Activated naive CD8-positive, alpha-beta T cell treated with anti-CD3 and anti-CD28 coated beads, Interleukin-2, amount 10 ng/mL, durations not matched to agents 7 days and 5 days (primary cell): ENCODE results near the gene HRH1. TPM values are rescaled to one million over a fixed set of nuclear protein-coding genes. Genes with fewer than 3 reads are reported as not detected.
"Not testable (repeated sequence)": the region's sequence is repeated elsewhere in the genome, so short reads cannot be mapped to it uniquely, and the experiment has no call there.

Experiments
- ATAC-seq: fragments of 150-1000 bp; cut with Tn5 transposase; one replicate; pipeline ENCODE4 v1.10.0; 2021; ENCODE audit warnings: low read depth, moderate library complexity
- POLR2A ChIA-PET: fragments of 350-600 bp; sonication (Branson Sonifier 250); formaldehyde crosslinking; loops from one replicate; lab custom pipeline; 2021; ENCODE audit warnings: antibody characterized with exemption; lab: Charles Lee
- DNase-seq: peaks from one replicate; pipeline ENCODE4 v3.0.0; 2021
- H3K27ac Mint-ChIP-seq: one replicate; pipeline ENCODE4 v1.8.0; 2022; ENCODE audit warnings: mild to moderate bottlenecking, mixed read lengths
- H3K27me3 Mint-ChIP-seq: one replicate; pipeline ENCODE4 v1.8.0; 2022; ENCODE audit warnings: mild to moderate bottlenecking, moderate library complexity, mixed read lengths
- H3K36me3 Mint-ChIP-seq: one replicate; pipeline ENCODE4 v1.8.0; 2021; ENCODE audit warnings: mild to moderate bottlenecking, mixed read lengths
- H3K4me1 Mint-ChIP-seq: one replicate; pipeline ENCODE4 v1.8.0; 2021; ENCODE audit warnings: mixed read lengths
- H3K4me3 Mint-ChIP-seq: one replicate; pipeline ENCODE4 v1.8.0; 2022; ENCODE audit warnings: mild to moderate bottlenecking, moderate library complexity, mixed read lengths
- H3K9me3 Mint-ChIP-seq: one replicate; pipeline ENCODE4 v1.8.0; 2021; ENCODE audit warnings: mixed read lengths
- total RNA-seq, 2 experiments: library from RNA; stranded (reverse); gene quantifications; one replicate each; pipeline ENCODE4 v1.2.3, GENCODE V29; 2021

HRH1 gene
- total RNA-seq, 2 experiments from 2014 or later = 0.36 to 0.45 TPM

DNA sequence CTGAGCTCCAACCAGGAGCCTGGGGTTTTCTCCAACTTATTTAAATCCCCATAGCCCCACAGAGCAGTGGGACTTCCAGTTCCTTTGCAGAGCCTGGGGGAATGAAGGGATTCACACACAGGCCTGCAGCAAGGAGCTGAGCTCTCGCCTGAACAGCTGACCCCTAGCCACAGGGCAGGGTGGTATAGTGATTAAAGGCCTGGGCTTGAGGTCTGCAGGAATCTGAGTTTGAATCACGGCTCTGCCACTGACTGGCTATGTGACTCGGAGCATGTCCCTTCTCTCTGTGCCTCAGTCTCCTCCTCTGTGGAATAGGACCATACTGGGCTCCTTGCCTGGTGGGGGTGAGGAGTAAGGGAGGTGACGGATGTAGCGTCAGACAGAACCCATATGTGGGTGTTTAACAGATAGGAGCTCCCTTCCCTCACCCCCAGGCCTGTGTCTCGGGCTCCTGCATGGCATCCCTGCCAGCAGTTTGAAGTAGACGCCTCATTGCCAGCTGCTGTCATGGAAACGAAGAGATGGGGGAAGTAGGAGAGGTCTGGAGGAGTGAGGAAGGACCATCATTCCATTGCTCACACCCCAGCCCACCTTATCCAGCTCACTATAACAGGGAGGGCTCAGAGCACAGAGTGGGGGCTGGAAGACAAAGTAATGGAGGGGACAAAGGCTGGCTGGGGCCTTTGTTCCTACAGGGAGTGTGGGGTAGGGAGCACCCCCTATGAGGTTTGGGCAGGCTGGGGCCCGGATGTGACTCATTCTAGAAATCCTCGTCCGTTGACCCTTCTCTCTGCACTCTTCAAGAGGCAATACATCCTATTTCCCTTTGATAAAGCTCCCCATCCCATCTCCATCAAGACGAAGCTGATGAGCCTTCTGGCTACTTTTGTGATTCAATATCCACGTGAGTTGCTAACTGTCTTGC lies 14.8 kb downstream of the HRH1 start:
- H3K36me3 Mint-ChIP-seq = no peaks in the 10 kb centered on the region
- H3K27me3 Mint-ChIP-seq = peaks cover 14% of the 10 kb centered on the region
- H3K4me1 Mint-ChIP-seq = no peaks in the 10 kb centered on the region
- DNase-seq (no peak), ATAC-seq (no peak)
- no peak overlapping the region for H3K4me3 Mint-ChIP-seq
- no peaks in the 10 kb centered on the region for H3K9me3 Mint-ChIP-seq
- POLR2A ChIA-PET = no interaction called here
- H3K27ac Mint-ChIP-seq = no peak overlapping the region

DNA sequence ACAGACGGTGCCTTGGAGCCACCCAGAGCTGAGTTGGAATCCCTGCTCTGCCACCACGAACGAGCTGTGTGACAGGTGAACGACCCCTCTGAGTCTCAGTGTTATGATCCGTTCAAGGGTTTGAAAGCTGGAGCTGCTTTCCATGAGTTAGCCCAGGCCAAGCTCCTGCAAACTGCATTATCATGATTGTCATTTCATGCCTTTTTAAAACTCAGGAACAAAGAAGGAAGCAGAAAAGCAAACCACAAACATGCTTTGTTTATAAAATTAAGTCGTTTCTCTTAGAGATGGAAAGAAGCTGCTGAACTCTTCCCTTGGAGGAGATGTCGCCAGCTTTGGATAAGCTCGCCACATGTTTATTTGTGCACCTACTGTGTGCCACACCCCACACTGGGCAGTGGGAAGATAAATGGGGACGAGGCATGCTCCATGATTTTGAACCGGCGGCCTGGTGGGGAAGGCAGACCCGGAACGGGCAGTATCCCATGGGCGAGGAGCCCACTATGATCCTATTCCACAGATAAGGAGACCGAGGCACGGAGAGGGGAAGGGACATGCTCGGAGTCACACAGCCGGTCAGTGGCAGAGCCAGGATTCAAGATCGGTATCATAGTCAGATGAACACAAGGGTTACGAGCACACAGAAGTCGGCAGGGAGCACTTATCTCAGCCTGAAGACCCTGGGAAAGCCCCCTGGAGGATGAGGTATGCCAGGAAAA lies 15.9 kb downstream of the HRH1 start:
- no peaks in the 10 kb centered on the region for H3K4me1 Mint-ChIP-seq
- peaks cover 10% of the 10 kb centered on the region for H3K27me3 Mint-ChIP-seq
- ATAC-seq (no peak), DNase-seq (no peak)
- H3K27ac Mint-ChIP-seq = no peak overlapping the region
- H3K36me3 Mint-ChIP-seq = no peaks in the 10 kb centered on the region
- no peak overlapping the region for H3K4me3 Mint-ChIP-seq
- no peaks in the 10 kb centered on the region for H3K9me3 Mint-ChIP-seq
- POLR2A ChIA-PET = no interaction called here

DNA sequence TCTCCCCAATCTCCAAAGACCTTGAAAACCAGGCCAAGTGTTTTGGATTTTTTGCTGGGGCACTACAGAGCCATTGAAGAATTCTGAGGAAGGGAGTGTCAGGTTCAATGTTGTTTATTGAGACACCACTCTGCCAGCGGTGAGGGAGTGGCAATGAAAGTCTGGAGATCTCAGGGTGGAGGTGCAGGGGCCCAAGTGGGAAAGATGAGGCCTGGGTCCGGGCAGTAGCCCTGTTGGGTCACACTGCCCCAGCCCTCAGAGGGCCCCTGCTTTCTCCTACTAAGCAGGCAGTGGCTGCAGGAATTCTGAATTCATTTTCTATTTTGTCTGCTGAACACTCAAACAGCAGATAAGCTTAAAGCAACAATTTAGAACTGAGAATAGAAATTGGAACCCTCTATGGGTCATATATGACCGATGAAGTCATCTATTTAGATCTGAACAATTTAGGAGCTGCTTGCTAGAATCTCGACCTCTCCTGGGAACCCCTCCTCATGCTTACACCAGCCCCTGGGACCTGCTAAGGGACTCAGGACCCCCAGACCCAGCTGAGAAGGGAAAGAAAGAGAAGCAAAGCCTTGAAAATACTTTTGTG lies 17.9 kb downstream of the HRH1 start:
- POLR2A ChIA-PET = no interaction called here
- DNase-seq = no peak
- no peaks in the 10 kb centered on the region for H3K36me3 Mint-ChIP-seq
- H3K27me3 Mint-ChIP-seq = peaks cover 10% of the 10 kb centered on the region
- no peak overlapping the region for H3K4me3 Mint-ChIP-seq
- H3K27ac Mint-ChIP-seq = no peak overlapping the region
- no peak for ATAC-seq
- no peaks in the 10 kb centered on the region for H3K4me1 Mint-ChIP-seq
- no peaks in the 10 kb centered on the region for H3K9me3 Mint-ChIP-seq

GRCh38 chr3:11173828-11174465 lies 19.7 kb downstream of the HRH1 start:
- no peaks in the 10 kb centered on the region for H3K36me3 Mint-ChIP-seq
- POLR2A ChIA-PET = no interaction called here

GRCh38 chr3:11178421-11178820 lies 24.1 kb downstream of the HRH1 start:
- DNase-seq (no peak), ATAC-seq (no peak)
- Mint-ChIP-seq H3K36me3 (no peaks in the 10 kb centered on the region), H3K4me3 (no peak overlapping the region), H3K4me1 (no peaks in the 10 kb centered on the region), H3K27me3 (no peaks in the 10 kb centered on the region), H3K27ac (no peak overlapping the region), H3K9me3 (no peaks in the 10 kb centered on the region)
- POLR2A ChIA-PET = no interaction called here

More at GRCh38 chr3:11173828-11174465, 19.7 kb downstream of the HRH1 start:
- Mint-ChIP-seq H3K4me1 (no peaks in the 10 kb centered on the region), H3K9me3 (no peaks in the 10 kb centered on the region), H3K27me3 (peaks cover 7% of the 10 kb centered on the region), H3K27ac (no peak overlapping the region), H3K4me3 (no peak overlapping the region)
- ATAC-seq = no peak
- DNase-seq = no peak

DNA sequence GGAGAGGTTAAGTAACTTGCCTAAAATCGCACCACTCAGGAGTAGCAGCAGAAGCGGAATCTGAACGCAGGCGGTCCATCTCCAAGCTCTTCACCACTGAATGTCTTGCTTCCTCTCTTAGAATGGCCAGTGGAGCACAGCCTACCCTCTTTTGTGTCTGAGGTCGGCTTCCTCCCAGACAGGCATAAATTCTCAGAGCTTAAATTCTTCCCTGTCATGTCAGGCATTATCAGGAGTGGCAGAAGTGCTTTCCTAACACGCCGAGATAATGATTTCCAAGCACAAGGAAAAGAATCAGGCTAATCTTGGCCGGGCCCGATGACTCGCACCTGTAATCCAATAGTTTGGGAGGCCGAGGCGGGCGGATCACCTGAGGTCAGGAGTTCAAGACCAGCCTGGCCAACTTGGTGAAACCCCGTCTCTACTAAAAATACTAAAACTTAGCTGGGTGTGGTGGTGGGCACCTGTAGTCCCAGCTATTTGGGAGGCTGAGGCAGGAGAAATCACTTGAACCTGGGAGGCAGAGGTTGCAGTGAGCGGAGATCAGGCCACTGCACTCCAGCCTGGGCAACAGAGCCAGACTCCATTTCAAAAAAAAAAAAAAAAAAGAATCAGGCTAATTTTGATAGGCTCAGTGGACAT lies 30.2 kb downstream of the HRH1 start:
- DNase-seq, H3K36me3 Mint-ChIP-seq, H3K4me1 Mint-ChIP-seq, H3K27ac Mint-ChIP-seq, ATAC-seq, H3K9me3 Mint-ChIP-seq, POLR2A ChIA-PET, H3K4me3 Mint-ChIP-seq: not testable (repeated sequence)
- peaks cover 17% of the 10 kb centered on the region for H3K27me3 Mint-ChIP-seq

- ATAC-seq = no peak
- peaks cover 17% of the 10 kb centered on the region for H3K27me3 Mint-ChIP-seq
- POLR2A ChIA-PET = no interaction called here
These were observed 30.9 kb downstream of the HRH1 start for GRCh38 chr3:11185144-11185543.

GRCh38 chr3:11185564-11186317 lies 31.4 kb downstream of the HRH1 start:
- Mint-ChIP-seq H3K9me3 (no peaks in the 10 kb centered on the region), H3K4me3 (no peak overlapping the region), H3K4me1 (no peaks in the 10 kb centered on the region), H3K27me3 (peaks cover 17% of the 10 kb centered on the region), H3K27ac (no peak overlapping the region), H3K36me3 (no peaks in the 10 kb centered on the region)
- ATAC-seq (no peak), DNase-seq (no peak)
- POLR2A ChIA-PET = no interaction called here

More at GRCh38 chr3:11185144-11185543, 30.9 kb downstream of the HRH1 start:
- H3K4me1 Mint-ChIP-seq = no peaks in the 10 kb centered on the region
- H3K4me3 Mint-ChIP-seq = no peak overlapping the region
- DNase-seq = no peak
- H3K36me3 Mint-ChIP-seq = no peaks in the 10 kb centered on the region
- no peaks in the 10 kb centered on the region for H3K9me3 Mint-ChIP-seq
- H3K27ac Mint-ChIP-seq = no peak overlapping the region

DNA sequence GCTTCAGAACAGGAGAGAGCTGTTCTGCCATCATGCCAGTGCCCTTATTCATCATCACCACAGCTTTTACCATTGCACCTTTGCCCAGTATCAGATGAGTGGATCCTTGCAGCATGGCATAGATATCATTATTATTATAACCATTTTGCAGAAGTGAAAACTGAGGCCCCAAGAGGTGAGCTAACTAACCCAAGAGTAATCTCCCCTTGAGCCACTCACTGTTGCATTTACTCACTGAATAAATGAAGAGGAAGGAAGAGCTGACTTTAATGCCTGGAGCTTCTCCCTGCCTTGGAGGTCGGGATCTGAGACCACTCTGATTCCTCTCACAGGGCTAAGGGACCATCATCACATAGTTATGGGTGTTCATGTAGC lies 32.0 kb downstream of the HRH1 start:
- Mint-ChIP-seq H3K4me1 (no peaks in the 10 kb centered on the region), H3K36me3 (no peaks in the 10 kb centered on the region), H3K27ac (no peak overlapping the region), H3K4me3 (no peak overlapping the region), H3K9me3 (no peaks in the 10 kb centered on the region), H3K27me3 (peaks cover 17% of the 10 kb centered on the region)
- POLR2A ChIA-PET = no interaction called here
- DNase-seq (no peak), ATAC-seq (no peak)

GRCh38 chr3:11186771-11187191 lies 32.5 kb downstream of the HRH1 start:
- no peaks in the 10 kb centered on the region for H3K36me3 Mint-ChIP-seq
- no peaks in the 10 kb centered on the region for H3K4me1 Mint-ChIP-seq
- POLR2A ChIA-PET = no interaction called here
- peaks cover 17% of the 10 kb centered on the region for H3K27me3 Mint-ChIP-seq
- H3K4me3 Mint-ChIP-seq = no peak overlapping the region
- DNase-seq (no peak), ATAC-seq (no peak)
- H3K9me3 Mint-ChIP-seq = no peaks in the 10 kb centered on the region
- no peak overlapping the region for H3K27ac Mint-ChIP-seq

DNA sequence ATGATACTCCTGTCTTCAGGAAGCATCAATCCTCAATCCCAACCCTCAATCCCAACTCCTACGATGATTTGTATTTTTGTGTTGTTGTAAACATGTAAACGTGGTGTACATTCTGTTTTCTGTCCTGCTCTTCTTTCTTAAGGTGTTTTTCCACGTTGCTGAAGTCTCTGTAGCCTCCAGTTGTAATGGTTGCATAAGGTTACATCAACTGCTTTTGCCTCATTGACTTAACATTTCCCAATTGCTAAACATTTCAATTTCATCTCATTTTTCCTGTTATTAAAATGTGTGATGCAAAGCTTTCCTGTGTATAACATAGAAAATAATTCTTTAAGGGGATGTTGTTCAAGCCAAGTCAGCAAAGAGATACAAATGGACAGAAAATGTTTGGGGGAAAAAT lies 33.4 kb downstream of the HRH1 start:
- H3K27ac Mint-ChIP-seq = no peak overlapping the region
- no peak overlapping the region for H3K4me3 Mint-ChIP-seq
- no peaks in the 10 kb centered on the region for H3K9me3 Mint-ChIP-seq
- H3K36me3 Mint-ChIP-seq = no peaks in the 10 kb centered on the region
- H3K4me1 Mint-ChIP-seq = no peaks in the 10 kb centered on the region
- peaks cover 17% of the 10 kb centered on the region for H3K27me3 Mint-ChIP-seq
- DNase-seq (no peak), ATAC-seq (no peak)
- POLR2A ChIA-PET = no interaction called here

- H3K4me3 Mint-ChIP-seq = no peak overlapping the region
- DNase-seq = no peak
- POLR2A ChIA-PET = no interaction called here
- H3K9me3 Mint-ChIP-seq = no peaks in the 10 kb centered on the region
- no peak for ATAC-seq
- peaks cover 17% of the 10 kb centered on the region for H3K27me3 Mint-ChIP-seq
- H3K27ac Mint-ChIP-seq = no peak overlapping the region
- H3K4me1 Mint-ChIP-seq = no peaks in the 10 kb centered on the region
- H3K36me3 Mint-ChIP-seq = no peaks in the 10 kb centered on the region
These were observed 33.9 kb downstream of the HRH1 start for GRCh38 chr3:11188231-11188630.
